Measurements from ENCODE around the gene PROM1.

DNA sequence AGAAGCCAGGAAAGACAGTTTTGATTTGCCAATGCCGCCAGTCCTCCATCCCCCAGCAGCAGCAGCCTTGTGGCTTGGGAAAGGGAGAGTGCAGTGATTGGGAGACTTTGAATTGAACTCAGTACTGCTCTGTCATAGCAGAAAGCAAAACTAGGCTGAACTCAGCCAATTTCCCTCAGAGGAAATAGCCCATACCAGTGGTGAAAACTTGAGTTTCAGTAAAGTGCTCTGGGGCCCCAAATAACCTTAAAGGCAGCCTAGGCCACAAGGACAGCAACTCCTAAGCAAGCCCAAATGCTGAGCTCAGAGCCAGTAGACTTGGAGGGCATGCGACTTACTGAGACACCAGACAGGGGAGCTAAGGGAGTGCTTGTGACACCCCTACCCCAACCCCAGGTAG lies 2.0 kb upstream of the PROM1 start:
- TF ChIP-seq, protein P1, sequence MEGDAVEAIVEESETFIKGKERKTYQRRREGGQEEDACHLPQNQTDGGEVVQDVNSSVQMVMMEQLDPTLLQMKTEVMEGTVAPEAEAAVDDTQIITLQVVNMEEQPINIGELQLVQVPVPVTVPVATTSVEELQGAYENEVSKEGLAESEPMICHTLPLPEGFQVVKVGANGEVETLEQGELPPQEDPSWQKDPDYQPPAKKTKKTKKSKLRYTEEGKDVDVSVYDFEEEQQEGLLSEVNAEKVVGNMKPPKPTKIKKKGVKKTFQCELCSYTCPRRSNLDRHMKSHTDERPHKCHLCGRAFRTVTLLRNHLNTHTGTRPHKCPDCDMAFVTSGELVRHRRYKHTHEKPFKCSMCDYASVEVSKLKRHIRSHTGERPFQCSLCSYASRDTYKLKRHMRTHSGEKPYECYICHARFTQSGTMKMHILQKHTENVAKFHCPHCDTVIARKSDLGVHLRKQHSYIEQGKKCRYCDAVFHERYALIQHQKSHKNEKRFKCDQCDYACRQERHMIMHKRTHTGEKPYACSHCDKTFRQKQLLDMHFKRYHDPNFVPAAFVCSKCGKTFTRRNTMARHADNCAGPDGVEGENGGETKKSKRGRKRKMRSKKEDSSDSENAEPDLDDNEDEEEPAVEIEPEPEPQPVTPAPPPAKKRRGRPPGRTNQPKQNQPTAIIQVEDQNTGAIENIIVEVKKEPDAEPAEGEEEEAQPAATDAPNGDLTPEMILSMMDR (IDR thresholded peaks at IDR 0.05; ENCODE audit: insufficient read depth, low read length, poor library complexity, severe bottlenecking) = no peak
- no peak for TF ChIP-seq EZH2phosphoT487 (conservative IDR thresholded peaks at IDR 0.05; ENCODE audit: low read length)
